ENCODE results near the gene SLC4A11.
"Not testable (repeated sequence)": the region's sequence is repeated elsewhere in the genome, so short reads cannot be mapped to it uniquely, and the experiment has no call there.

Gene SLC4A11

GRCh38 chr20:3226864-3227263 is 12.1 kb downstream of the SLC4A11 start:
- Histone ChIP-seq H3K9me3 (ENCODE audit: control insufficient read depth, insufficient read depth, low read depth, low read length) (no peaks in the 10 kb centered on the region), H3K9ac (ENCODE audit: low read length) (no peak overlapping the region), H3K4me3 (ENCODE audit: low read depth, low read length) (no peak overlapping the region), H3K4me1 (ENCODE audit: control insufficient read depth, insufficient read depth, low read length) (peaks cover 4% of the 10 kb centered on the region; the same call in 1 of the 2 replicates), H3K27me3 (ENCODE audit: control insufficient read depth, insufficient read depth, low read length) (no peaks in the 10 kb centered on the region), H3K36me3 (ENCODE audit: control insufficient read depth, insufficient read depth, low read length) (peaks cover 58% of the 10 kb centered on the region), H3K27ac (ENCODE audit: low read depth, low read length) (no peak overlapping the region)

- H3K9me3 ChIP-seq (ENCODE audit: control insufficient read depth, insufficient read depth, low read depth, low read length): no peaks in the 10 kb centered on the region
- no peaks in the 10 kb centered on the region for H3K27me3 ChIP-seq (ENCODE audit: control insufficient read depth, insufficient read depth, low read length)
- H3K4me3 ChIP-seq (ENCODE audit: low read depth, low read length): no peak overlapping the region
- peaks cover 61% of the 10 kb centered on the region for H3K36me3 ChIP-seq (ENCODE audit: control insufficient read depth, insufficient read depth, low read length)
- H3K9ac ChIP-seq (ENCODE audit: low read length): no peak overlapping the region
- peaks cover 4% of the 10 kb centered on the region; the same call in 1 of the 2 replicates for H3K4me1 ChIP-seq (ENCODE audit: control insufficient read depth, insufficient read depth, low read length)
- no peak overlapping the region for H3K27ac ChIP-seq (ENCODE audit: low read depth, low read length)
Measured at GRCh38 chr20:3226093-3226492, 12.9 kb downstream of the SLC4A11 start.

GRCh38 chr20:3224681-3225421 is 14.1 kb downstream of the SLC4A11 start:
- Histone ChIP-seq H3K27ac (ENCODE audit: low read depth, low read length) (no peak overlapping the region), H3K4me1 (ENCODE audit: control insufficient read depth, insufficient read depth, low read length) (peaks cover 4% of the 10 kb centered on the region; the same call in 1 of the 2 replicates), H3K36me3 (ENCODE audit: control insufficient read depth, insufficient read depth, low read length) (peaks cover 66% of the 10 kb centered on the region), H3K27me3 (ENCODE audit: control insufficient read depth, insufficient read depth, low read length) (no peaks in the 10 kb centered on the region), H3K9ac (ENCODE audit: low read length) (no peak overlapping the region), H3K9me3 (ENCODE audit: control insufficient read depth, insufficient read depth, low read depth, low read length) (no peaks in the 10 kb centered on the region), H3K4me3 (ENCODE audit: low read depth, low read length) (no peak overlapping the region)

GRCh38 chr20:3223994-3224680 is 14.9 kb downstream of the SLC4A11 start:
- Histone ChIP-seq H3K36me3 (ENCODE audit: control insufficient read depth, insufficient read depth, low read length) (peaks cover 64% of the 10 kb centered on the region), H3K4me1 (ENCODE audit: control insufficient read depth, insufficient read depth, low read length) (peaks cover 4% of the 10 kb centered on the region; the same call in 1 of the 2 replicates), H3K9ac (ENCODE audit: low read length) (no peak overlapping the region), H3K4me3 (ENCODE audit: low read depth, low read length) (no peak overlapping the region), H3K9me3 (ENCODE audit: control insufficient read depth, insufficient read depth, low read depth, low read length) (no peaks in the 10 kb centered on the region), H3K27me3 (ENCODE audit: control insufficient read depth, insufficient read depth, low read length) (no peaks in the 10 kb centered on the region), H3K27ac (ENCODE audit: low read depth, low read length) (no peak overlapping the region)

- Histone ChIP-seq H3K27me3 (ENCODE audit: control insufficient read depth, insufficient read depth, low read length) (no peaks in the 10 kb centered on the region), H3K4me1 (ENCODE audit: control insufficient read depth, insufficient read depth, low read length) (peaks cover 5% of the 10 kb centered on the region; the same call in 1 of the 2 replicates), H3K4me3 (ENCODE audit: low read depth, low read length) (no peak overlapping the region), H3K9ac (ENCODE audit: low read length) (no peak overlapping the region), H3K9me3 (ENCODE audit: control insufficient read depth, insufficient read depth, low read depth, low read length) (no peaks in the 10 kb centered on the region), H3K27ac (ENCODE audit: low read depth, low read length) (no peak overlapping the region), H3K36me3 (ENCODE audit: control insufficient read depth, insufficient read depth, low read length) (peaks cover 64% of the 10 kb centered on the region)
Measured at GRCh38 chr20:3223651-3223993, 15.4 kb downstream of the SLC4A11 start.

GRCh38 chr20:3222635-3223600 is 16.1 kb downstream of the SLC4A11 start:
- Histone ChIP-seq H3K4me3 (ENCODE audit: low read depth, low read length) (no peak overlapping the region), H3K27me3 (ENCODE audit: control insufficient read depth, insufficient read depth, low read length) (no peaks in the 10 kb centered on the region), H3K36me3 (ENCODE audit: control insufficient read depth, insufficient read depth, low read length) (peaks cover 60% of the 10 kb centered on the region), H3K27ac (ENCODE audit: low read depth, low read length) (no peak overlapping the region), H3K9me3 (ENCODE audit: control insufficient read depth, insufficient read depth, low read depth, low read length) (no peaks in the 10 kb centered on the region), H3K4me1 (ENCODE audit: control insufficient read depth, insufficient read depth, low read length) (peaks cover 10% of the 10 kb centered on the region; the same call in 1 of the 2 replicates), H3K9ac (ENCODE audit: low read length) (no peak overlapping the region)

GRCh38 chr20:3221398-3222226 is 17.4 kb downstream of the SLC4A11 start:
- Histone ChIP-seq H3K36me3 (ENCODE audit: control insufficient read depth, insufficient read depth, low read length) (peaks cover 58% of the 10 kb centered on the region), H3K4me1 (ENCODE audit: control insufficient read depth, insufficient read depth, low read length) (peaks cover 10% of the 10 kb centered on the region; the same call in 1 of the 2 replicates), H3K9ac (ENCODE audit: low read length) (no peak overlapping the region), H3K9me3 (ENCODE audit: control insufficient read depth, insufficient read depth, low read depth, low read length) (no peaks in the 10 kb centered on the region), H3K4me3 (ENCODE audit: low read depth, low read length) (no peak overlapping the region), H3K27ac (ENCODE audit: low read depth, low read length) (no peak overlapping the region), H3K27me3 (ENCODE audit: control insufficient read depth, insufficient read depth, low read length) (no peaks in the 10 kb centered on the region)

GRCh38 chr20:3218307-3218988 is 20.5 kb downstream of the SLC4A11 start:
- Histone ChIP-seq H3K27ac (ENCODE audit: low read depth, low read length) (no peak overlapping the region), H3K36me3 (ENCODE audit: control insufficient read depth, insufficient read depth, low read length) (peaks cover 72% of the 10 kb centered on the region), H3K27me3 (ENCODE audit: control insufficient read depth, insufficient read depth, low read length) (no peaks in the 10 kb centered on the region), H3K4me3 (ENCODE audit: low read depth, low read length) (no peak overlapping the region), H3K9ac (ENCODE audit: low read length) (no peak overlapping the region), H3K9me3 (ENCODE audit: control insufficient read depth, insufficient read depth, low read depth, low read length) (no peaks in the 10 kb centered on the region), H3K4me1 (ENCODE audit: control insufficient read depth, insufficient read depth, low read length) (peaks cover 10% of the 10 kb centered on the region; the same call in 1 of the 2 replicates)

- not testable (repeated sequence) for H3K9ac ChIP-seq (ENCODE audit: low read length); H3K4me3 ChIP-seq (ENCODE audit: low read depth, low read length); H3K9me3 ChIP-seq (ENCODE audit: control insufficient read depth, insufficient read depth, low read depth, low read length); H3K4me1 ChIP-seq (ENCODE audit: control insufficient read depth, insufficient read depth, low read length); H3K27ac ChIP-seq (ENCODE audit: low read depth, low read length); H3K27me3 ChIP-seq (ENCODE audit: control insufficient read depth, insufficient read depth, low read length)
- H3K36me3 ChIP-seq (ENCODE audit: control insufficient read depth, insufficient read depth, low read length): peaks cover 52% of the 10 kb centered on the region
Measured at GRCh38 chr20:3215359-3215917, 23.6 kb downstream of the SLC4A11 start.

Data from HUES6 (cell line).